MCF 10A (cell line): ENCODE measurements around the gene CDC42EP5. TPM values are rescaled to one million over a fixed set of nuclear protein-coding genes. Genes with fewer than 3 reads are reported as not detected.

Experiments
- BruUV-seq: library from RNA; stranded (reverse); fragments of 400-500 nt; replicated peaks from 2 replicates; lab custom pipeline; 2021; lab: Mats Ljungman, UMichigan
- CTCF ChIA-PET: fragments of 300-600 bp; sonication (Branson Sonifier 250); formaldehyde crosslinking; extraction: SDS; loops from one replicate; lab custom pipeline; 2021; ENCODE audit warnings: antibody characterized with exemption, inconsistent platforms; lab: Yijun Ruan, JAX
- POLR2A ChIA-PET: fragments of 300-600, 350-650 bp; sonication (Branson Sonifier 250); formaldehyde crosslinking; extraction: SDS; loops from one replicate; lab custom pipeline; 2020; ENCODE audit warnings: antibody characterized with exemption, inconsistent platforms; lab: Yijun Ruan, JAX
- DNase-seq: peaks from one replicate; pipeline ENCODE4 v3.0.0-alpha.2; 2018; ENCODE audit not compliant: unreplicated experiment
- H3K27ac Mint-ChIP-seq: one replicate; pipeline ENCODE4 v1.8.0; 2022; ENCODE audit warnings: mild to moderate bottlenecking, low read depth, mixed read lengths; ENCODE audit not compliant: unreplicated experiment
- H3K27me3 Mint-ChIP-seq: one replicate; pipeline ENCODE4 v1.8.0; 2022; ENCODE audit warnings: mixed read lengths; ENCODE audit not compliant: insufficient read depth, unreplicated experiment
- H3K36me3 Mint-ChIP-seq: one replicate; pipeline ENCODE4 v1.8.0; 2022; ENCODE audit warnings: mild to moderate bottlenecking, moderate library complexity, mixed read lengths; ENCODE audit not compliant: insufficient read depth, unreplicated experiment
- H3K4me1 Mint-ChIP-seq: one replicate; pipeline ENCODE4 v1.8.0; 2022; ENCODE audit warnings: mixed read lengths; ENCODE audit not compliant: insufficient read depth, unreplicated experiment
- H3K4me3 Mint-ChIP-seq: one replicate; pipeline ENCODE4 v1.8.0; 2022; ENCODE audit warnings: mild to moderate bottlenecking, moderate library complexity, mixed read lengths; ENCODE audit not compliant: unreplicated experiment
- H3K9me3 Mint-ChIP-seq: one replicate; pipeline ENCODE4 v1.8.0; 2022; ENCODE audit warnings: mixed read lengths; ENCODE audit not compliant: unreplicated experiment
- CTCF ChIP-seq: fragments of 200-600 bp; IDR thresholded peaks from one replicate; pipeline ENCODE4 v1.8.0; 2022; ENCODE audit warnings: antibody characterized with exemption, mild to moderate bottlenecking; ENCODE audit not compliant: unreplicated experiment
- intact Hi-C: fragments of 100-400 bp; cut with micrococcal nuclease; formaldehyde crosslinking; loops from 2 replicates; pipeline ENCODE4 v1.14.1; 2022
- total RNA-seq: library from RNA; stranded (reverse); gene quantifications from 2 replicates; pipeline ENCODE4 v1.2.3, GENCODE V29; 2022

The CDC42EP5 gene
- total RNA-seq, 1 experiment from 2014 or later, result 3.0 TPM

- CTCF ChIA-PET, result interaction anchor here (0.6 to 1.7 kb wide), 7 partner anchors 14 to 1017 kb away, joined by 3 to 4 read pairs (median 3); partner anchors contain the start of gene LENG8
- intact Hi-C loops, result loop anchor here (1.0 to 5.0 kb wide), 2 partner anchors 14 to 1679 kb away; partner anchors contain the start of genes LENG8 and ZNF444
Measured at GRCh38 chr19:54462655-54463530, 10.2 kb downstream of the CDC42EP5 start.

GRCh38 chr19:54462047-54462654, 10.9 kb downstream of the CDC42EP5 start:
- peak; percentile 36 for DNase-seq
- Mint-ChIP-seq H3K36me3 (peaks cover 58% of the 10 kb centered on the region), H3K27ac (peak overlapping the region; percentile 27), H3K4me3 (peak overlapping the region; percentile 84), H3K27me3 (no peaks in the 10 kb centered on the region), H3K4me1 (peaks cover 16% of the 10 kb centered on the region), H3K9me3 (no peaks in the 10 kb centered on the region)
- POLR2A ChIA-PET, result interaction anchor here (0.6 to 6.8 kb wide), 7 partner anchors 10 to 1142 kb away, joined by 3 to 157 read pairs (median 3); partner anchors contain the start of genes CNOT3 and LENG8
- TF ChIP-seq CTCF, result no peak
- CTCF ChIA-PET, result interaction anchor here (0.6 to 1.7 kb wide), 5 partner anchors 16 to 1018 kb away, joined by 3 to 6 read pairs (median 3); no protein-coding TSS in a partner anchor
- BruUV-seq, result TSS peak; percentile 63
- intact Hi-C loops, result loop anchor here (5.0 kb wide), 1 partner anchor 1680 kb away; the partner anchor contains the start of gene ZNF444

More at GRCh38 chr19:54462655-54463530, 10.2 kb downstream of the CDC42EP5 start:
- Mint-ChIP-seq H3K27ac (peak overlapping the region; percentile 99), H3K27me3 (no peaks in the 10 kb centered on the region), H3K9me3 (no peaks in the 10 kb centered on the region), H3K36me3 (peaks cover 50% of the 10 kb centered on the region), H3K4me1 (peaks cover 16% of the 10 kb centered on the region), H3K4me3 (peak overlapping the region; percentile 84)
- DNase-seq, result peak; percentile 75
- no TSS peak for BruUV-seq
- peak; percentile 21 for TF ChIP-seq CTCF
- POLR2A ChIA-PET, result interaction anchor here (0.6 to 6.8 kb wide), 14 partner anchors 9 to 1192 kb away, joined by 3 to 157 read pairs (median 4); partner anchors contain the start of genes CNOT3, LENG8, MBOAT7 and TSEN34

- DNase-seq, result no peak
- Mint-ChIP-seq H3K4me3 (peak overlapping the region; percentile 84), H3K9me3 (no peaks in the 10 kb centered on the region), H3K27ac (peak overlapping the region; percentile 27), H3K4me1 (peaks cover 16% of the 10 kb centered on the region), H3K36me3 (peaks cover 63% of the 10 kb centered on the region), H3K27me3 (no peaks in the 10 kb centered on the region)
- TF ChIP-seq CTCF, result no peak
- CTCF ChIA-PET, result interaction anchor here (0.6 to 1.7 kb wide), 2 partner anchors 20 to 54 kb away, joined by 4 to 6 read pairs; no protein-coding TSS in a partner anchor
- POLR2A ChIA-PET, result interaction anchor here (0.6 to 6.8 kb wide), 5 partner anchors 9 to 1143 kb away, joined by 3 to 157 read pairs (median 4); partner anchors contain the start of genes CNOT3 and LENG8
- no TSS peak for BruUV-seq
- intact Hi-C loops, result loop anchor here (5.0 kb wide), 1 partner anchor 1681 kb away; the partner anchor contains the start of gene ZNF444
Measured at GRCh38 chr19:54461613-54462012, 11.5 kb downstream of the CDC42EP5 start.
